Brain microvascular endothelial cell (primary cell): ENCODE data around the gene PITPNC1.

ENCODE experiments used
- DNase-seq: peaks from one replicate; pipeline ENCODE4 v3.0.0-alpha.2; 2020
- H3K27ac ChIP-seq: fragments of 250-450 bp; sonication (Bioruptor Pico); 2 replicates; pipeline ENCODE4 v1.5.1; 2020; ENCODE audit warnings: mild to moderate bottlenecking, moderate library complexity
- H3K27me3 ChIP-seq: fragments of 250-450 bp; sonication (Bioruptor Pico); replicated peaks from 2 replicates; pipeline ENCODE4 v1.5.1; 2020; ENCODE audit warnings: mild to moderate bottlenecking
- H3K36me3 ChIP-seq: fragments of 250-450 bp; sonication (Bioruptor Pico); replicated peaks from 2 replicates; pipeline ENCODE4 v1.5.1; 2020; ENCODE audit warnings: mild to moderate bottlenecking
- H3K4me3 ChIP-seq: 2 replicates; pipeline ENCODE4 v1.5.1; 2011; ENCODE audit warnings: low read depth, mild to moderate bottlenecking, control low read depth, low read length, moderate library complexity
- in situ Hi-C: cut with HindIII; loops from 2 replicates; pipeline ENCODE4 v1.10.0; 2017; ENCODE audit warnings: low sequenced_read_pairs, low pct_ligation_motif_present
- TF ChIP-seq, protein P1 (sequence below): IDR thresholded peaks from 2 replicates; pipeline ENCODE4 v1.5.1; 2011; ENCODE audit warnings: low read depth, mild to moderate bottlenecking, moderate library complexity, low read length, control low read depth, inconsistent platforms; ENCODE audit errors: missing control alignments

PITPNC1 gene

DNA sequence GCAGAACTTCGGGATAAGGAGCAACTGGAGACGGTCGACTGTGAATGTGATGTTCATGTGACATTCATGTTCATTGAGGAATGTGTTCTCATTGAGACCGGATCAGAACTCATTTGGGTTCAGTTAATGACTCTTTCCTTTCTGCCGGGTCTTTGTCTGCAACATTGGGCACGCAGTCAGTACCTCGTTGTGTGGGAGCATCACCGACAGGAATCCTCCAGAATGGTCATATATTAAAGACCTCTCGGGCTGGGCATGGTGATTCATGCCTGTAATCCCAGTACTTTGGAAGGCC is 144.6 kb downstream of the PITPNC1 start:
- in situ Hi-C loops: no loop called here
- DNase-seq: no peak

DNA sequence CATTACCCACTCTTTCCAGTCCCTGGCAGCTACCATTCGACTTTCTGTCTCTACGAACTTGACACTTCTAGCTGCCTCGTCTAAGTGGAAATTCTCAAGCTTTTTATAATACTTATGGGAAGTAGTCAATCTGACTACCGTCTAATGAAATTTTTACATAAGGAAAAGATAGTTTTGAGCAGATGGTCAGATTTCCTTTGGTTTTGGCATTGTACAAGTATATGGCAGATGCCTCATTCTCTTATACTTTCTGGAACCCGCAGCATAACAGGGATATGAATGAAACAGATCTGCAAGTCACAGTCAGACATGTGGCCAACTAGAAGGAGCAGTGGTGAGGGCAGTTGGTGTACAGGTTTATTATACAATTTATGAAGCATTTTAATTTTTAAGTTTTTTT is 146.0 kb downstream of the PITPNC1 start:
- H3K36me3 ChIP-seq: no peaks in the 10 kb centered on the region
- in situ Hi-C loops: no loop called here
- no peak overlapping the region for H3K4me3 ChIP-seq
- no peak for DNase-seq
- no peaks in the 10 kb centered on the region for H3K27me3 ChIP-seq
- H3K27ac ChIP-seq: no peak overlapping the region
- TF ChIP-seq, protein P1, sequence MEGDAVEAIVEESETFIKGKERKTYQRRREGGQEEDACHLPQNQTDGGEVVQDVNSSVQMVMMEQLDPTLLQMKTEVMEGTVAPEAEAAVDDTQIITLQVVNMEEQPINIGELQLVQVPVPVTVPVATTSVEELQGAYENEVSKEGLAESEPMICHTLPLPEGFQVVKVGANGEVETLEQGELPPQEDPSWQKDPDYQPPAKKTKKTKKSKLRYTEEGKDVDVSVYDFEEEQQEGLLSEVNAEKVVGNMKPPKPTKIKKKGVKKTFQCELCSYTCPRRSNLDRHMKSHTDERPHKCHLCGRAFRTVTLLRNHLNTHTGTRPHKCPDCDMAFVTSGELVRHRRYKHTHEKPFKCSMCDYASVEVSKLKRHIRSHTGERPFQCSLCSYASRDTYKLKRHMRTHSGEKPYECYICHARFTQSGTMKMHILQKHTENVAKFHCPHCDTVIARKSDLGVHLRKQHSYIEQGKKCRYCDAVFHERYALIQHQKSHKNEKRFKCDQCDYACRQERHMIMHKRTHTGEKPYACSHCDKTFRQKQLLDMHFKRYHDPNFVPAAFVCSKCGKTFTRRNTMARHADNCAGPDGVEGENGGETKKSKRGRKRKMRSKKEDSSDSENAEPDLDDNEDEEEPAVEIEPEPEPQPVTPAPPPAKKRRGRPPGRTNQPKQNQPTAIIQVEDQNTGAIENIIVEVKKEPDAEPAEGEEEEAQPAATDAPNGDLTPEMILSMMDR: no peak

More for the DNA sequence above, 144.6 kb downstream of the PITPNC1 start:
- H3K4me3 ChIP-seq: no peak overlapping the region
- no peaks in the 10 kb centered on the region for H3K36me3 ChIP-seq
- no peaks in the 10 kb centered on the region for H3K27me3 ChIP-seq
- H3K27ac ChIP-seq: no peak overlapping the region
- TF ChIP-seq, protein P1: no peak

DNA sequence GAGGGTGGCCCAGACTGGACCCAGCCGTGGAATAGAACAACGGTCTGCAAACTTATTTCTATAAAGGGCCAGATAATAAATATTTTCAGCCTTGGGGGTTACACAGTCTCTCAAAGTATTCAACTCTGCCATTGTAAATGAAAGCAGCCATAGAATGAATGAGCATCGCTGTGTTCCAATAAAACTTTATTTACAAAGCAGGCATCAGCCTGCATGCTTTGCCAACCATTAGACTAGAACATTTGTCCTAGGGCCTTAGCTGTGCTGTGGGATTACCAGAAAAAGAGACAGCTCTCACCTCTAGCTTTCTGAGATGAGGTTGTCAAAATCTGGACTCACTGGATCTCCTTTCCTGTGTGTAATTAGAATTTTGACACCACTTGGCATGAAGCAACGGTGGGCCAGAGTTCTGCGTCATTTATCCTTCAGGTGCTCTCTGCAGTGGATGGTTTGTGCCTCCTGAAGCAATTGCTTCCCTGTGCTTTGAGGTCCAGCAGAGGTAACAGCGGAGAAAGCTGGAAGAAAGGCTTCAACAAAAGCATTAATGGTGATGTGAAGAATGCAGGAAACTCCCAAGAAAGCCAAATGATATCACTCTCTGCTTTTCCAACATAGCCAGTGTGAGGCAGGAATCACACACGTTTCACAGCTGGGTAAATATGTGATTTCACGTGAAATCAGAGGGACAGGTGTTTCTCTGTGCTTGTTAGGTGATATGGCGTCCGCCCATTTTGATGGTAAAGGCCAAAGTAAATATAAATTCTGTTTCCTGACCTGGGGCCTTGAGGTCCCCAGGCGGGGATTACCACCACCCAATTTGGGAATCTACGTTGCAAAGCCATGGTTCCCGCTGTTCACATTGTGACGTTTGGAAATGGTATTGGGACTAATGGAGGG is 148.4 kb downstream of the PITPNC1 start:
- no peaks in the 10 kb centered on the region for H3K36me3 ChIP-seq
- in situ Hi-C loops: no loop called here
- DNase-seq: no peak
- H3K4me3 ChIP-seq: no peak overlapping the region
- no peak overlapping the region for H3K27ac ChIP-seq
- TF ChIP-seq, protein P1: no peak
- H3K27me3 ChIP-seq: no peaks in the 10 kb centered on the region

DNA sequence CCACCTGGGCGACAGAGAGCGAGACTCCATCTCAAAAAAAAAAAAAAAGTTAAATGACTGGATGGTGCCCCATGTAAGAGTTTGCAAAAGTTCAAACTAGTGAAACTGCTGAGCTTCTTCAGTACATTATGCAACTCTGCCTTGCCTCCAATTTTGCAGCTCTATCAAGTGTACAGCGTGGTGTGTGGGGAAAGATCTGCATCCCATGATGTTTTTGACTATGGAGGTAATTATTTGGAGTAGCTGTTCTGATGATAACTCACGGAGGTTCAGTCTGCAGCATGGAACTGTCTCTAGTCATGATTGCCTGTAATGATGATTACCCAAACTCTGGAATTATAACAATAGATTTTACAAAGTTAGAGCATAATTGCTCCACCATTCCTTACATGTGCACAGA is 149.6 kb downstream of the PITPNC1 start:
- no peak for DNase-seq
- no peak overlapping the region for H3K27ac ChIP-seq
- no peaks in the 10 kb centered on the region for H3K36me3 ChIP-seq
- no peak overlapping the region for H3K4me3 ChIP-seq
- in situ Hi-C loops: no loop called here
- H3K27me3 ChIP-seq: no peaks in the 10 kb centered on the region
- TF ChIP-seq, protein P1: no peak

DNA sequence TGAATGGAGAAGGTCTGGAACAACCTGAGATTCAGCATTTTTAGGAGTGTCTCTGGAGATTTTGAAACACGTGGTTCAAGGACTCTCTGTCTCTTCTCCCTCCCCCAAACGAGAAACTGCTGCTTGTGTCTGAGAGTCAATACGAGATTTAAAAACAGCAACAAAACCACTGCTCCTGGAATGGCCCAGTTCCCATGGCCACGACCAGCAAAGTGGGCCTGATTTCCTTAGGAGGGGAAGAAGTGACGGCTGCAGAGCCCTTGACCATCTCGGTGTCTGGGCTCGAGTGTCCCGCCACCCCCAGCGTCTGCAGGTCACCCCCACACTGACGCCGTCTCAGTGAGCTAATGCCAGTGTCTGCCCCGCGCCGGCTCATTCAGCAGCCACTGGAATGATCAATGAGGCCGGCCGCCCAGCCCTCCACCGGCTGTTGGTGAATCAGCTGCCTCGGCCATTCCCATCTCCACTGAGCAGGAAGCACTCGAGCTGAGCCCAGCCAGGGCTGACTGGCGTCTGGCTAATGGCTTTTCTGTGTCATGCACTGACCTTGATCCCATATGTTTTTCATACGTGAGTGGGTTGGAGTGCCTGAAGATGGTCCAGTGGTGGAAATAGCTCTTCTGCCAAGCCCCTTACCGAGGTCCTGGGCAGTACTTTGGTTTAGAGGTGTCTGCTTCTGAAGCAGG is 151.8 kb downstream of the PITPNC1 start:
- DNase-seq: peak; percentile 94
- no peaks in the 10 kb centered on the region for H3K36me3 ChIP-seq
- in situ Hi-C loops: no loop called here
- no peaks in the 10 kb centered on the region for H3K27me3 ChIP-seq
- peak overlapping the region; percentile 47 for H3K4me3 ChIP-seq
- TF ChIP-seq, protein P1: no peak
- peak overlapping the region; percentile 86 for H3K27ac ChIP-seq
